Measurements from ENCODE around the gene RENBP.
"Not testable (repeated sequence)": the region's sequence is repeated elsewhere in the genome, so short reads cannot be mapped to it uniquely, and the experiment has no call there.

Gene RENBP

DNA sequence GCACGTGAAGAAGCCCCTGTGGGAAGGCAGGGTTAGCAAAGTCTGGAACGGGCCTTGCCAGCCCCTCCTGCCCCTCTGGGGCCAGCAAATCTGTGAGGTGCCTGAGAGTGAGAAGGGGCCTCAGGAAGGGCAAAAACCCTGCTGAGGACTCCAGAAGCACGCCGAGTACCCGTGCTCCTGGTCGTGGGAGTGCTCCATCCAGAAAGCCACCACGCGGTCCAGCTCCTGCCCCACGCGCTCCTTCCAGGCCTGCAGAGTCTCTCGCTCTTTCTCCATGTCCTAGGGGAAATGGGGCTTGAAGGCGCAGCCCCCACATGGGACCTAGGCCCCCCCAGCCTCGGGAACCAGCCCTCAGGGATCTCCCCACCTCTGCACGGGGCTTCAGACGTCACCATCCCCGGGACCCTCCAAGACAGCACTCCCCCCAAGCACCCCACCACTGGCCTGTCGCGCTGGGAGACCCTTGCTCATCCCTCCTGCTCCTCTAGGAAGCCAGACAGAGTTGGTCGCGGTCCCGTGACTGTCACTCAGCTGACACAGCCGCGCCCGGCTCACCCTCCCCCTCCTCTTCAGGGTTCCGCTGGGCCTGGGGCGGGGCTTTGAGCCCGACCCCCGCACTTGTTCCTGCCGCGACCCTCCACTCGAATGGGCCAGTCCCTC lies at the start of gene RENBP:
RENBP (minus strand) TSS at position 504 of the 660 bp plus-strand sequence; CDS start at position 471, 33 bp downstream.
- no peak for DNase-seq (ENCODE audit: low read depth in 2 of 2)

DNA sequence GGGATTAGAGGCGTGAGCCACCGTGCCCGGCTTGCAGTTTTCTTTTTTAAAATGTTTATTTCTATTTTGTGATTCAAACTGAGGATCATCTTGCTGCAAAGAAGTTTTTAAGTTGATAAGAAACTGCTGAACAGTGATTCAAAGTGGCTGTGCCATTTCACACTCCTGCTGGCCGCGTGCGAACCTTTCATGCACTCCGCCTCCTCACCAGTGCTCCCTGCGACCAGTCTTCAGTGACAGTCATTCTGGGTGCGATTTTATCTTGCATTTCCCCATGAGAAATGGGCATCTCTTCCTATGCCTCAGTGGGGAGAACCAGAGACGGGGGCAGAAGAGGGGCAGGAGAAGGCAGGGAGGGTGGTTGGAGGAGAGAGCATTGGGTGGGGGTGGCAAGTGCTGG lies 49.5 kb upstream of the RENBP start:
- DNase-seq (ENCODE audit: low read depth in 2 of 2), result no peak

DNA sequence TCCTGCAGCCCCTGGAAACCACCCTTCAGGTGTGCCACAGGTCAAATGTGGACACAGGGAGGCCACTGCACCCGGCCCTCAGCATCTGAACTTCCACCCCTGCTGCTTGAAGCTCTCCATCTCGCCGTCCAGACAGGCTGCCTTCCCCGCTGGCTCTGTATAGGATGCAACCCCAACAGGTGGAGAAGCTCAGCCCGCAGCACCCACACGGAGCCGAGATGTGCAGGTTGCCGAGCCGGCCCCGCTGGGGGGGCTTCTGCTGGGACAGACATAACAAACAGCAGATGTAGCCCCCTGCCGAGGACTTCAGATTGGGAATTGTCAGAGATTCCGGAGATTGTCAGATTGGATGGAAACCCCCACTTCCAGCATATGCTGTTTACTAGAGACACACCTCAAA lies 48.6 kb upstream of the RENBP start:
- DNase-seq (ENCODE audit: low read depth in 2 of 2), result no peak

DNA sequence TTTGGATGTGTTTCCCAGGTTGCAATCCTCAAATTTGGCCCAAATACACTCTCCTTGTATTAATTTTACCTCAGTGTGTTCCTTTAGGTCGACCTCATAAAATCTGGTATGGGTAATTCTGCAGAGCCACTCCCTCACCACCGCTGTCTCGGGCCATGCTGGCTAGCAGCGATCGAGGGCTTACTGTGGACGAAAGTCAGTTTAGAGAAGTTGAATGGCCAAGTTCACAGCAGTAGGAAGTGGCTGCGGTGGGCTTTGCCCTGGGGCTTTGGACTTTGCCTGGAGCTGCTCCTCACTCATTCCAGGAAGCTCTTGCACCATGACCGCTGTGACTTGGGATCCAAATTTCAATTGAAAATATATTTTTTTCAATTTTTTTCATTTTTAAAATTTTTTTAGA lies 47.7 kb upstream of the RENBP start:
- no peak for DNase-seq (ENCODE audit: low read depth in 2 of 2)

DNA sequence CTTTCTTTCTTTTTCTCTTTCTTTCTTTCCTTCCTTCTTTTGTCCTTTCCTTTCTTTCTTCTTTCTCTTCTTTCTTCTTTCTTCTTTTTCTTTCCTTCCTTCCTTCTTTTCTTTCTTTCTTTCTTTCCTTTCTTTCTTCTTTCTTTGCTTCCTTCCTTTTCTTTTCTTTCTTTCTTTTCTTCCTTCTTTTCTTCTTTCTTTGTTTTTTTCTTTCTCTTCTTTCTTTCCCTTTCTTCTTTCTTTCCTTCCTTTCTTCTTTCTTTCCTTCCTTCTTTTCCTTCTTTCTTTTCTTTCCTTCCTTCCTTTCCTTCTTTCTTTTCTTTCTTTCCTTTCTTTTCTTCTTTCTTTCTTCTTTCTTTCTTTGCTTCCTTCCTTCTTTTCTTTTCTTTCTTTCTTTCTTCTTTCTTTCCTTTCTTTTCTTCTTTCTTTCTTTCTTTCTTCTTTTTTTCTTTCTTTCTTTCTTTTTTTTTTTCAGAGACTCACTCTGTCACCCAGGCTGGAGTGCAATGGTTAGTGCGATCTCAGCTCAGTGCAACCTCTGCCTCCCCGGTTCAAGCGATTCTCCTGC lies 46.7 kb upstream of the RENBP start:
- DNase-seq (ENCODE audit: low read depth in 2 of 2), result no peak

DNA sequence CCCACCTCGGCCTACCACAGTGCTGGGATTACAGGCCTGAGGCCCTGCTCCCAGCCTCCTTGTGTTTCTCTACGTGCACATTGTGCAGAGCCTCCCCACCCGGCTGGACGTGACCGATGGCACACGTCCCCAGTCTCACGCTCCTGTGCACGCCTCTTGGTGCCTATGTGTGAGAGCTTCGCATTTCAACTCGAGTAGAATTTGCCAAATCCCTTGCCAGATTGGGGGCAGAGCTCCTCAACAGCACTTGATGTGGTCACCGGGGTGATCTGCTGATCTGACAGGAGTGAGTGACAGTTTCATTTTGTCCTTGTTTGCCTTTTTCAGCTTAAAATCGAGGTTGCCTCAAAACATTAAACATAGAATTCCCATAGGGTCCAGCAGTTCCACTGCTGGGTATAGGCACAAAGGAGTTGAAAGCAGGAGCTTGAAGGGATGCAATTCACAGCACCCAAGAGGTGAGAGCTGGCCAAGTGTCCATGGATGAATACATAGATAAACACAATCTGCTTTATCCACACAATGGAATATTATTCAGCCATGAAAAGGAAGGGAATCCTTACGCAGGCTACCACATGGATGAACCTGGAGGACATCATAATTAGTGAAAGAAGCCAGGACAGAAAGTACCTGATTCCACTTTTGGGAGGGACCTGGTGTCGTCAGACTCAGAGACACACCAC lies 45.7 kb upstream of the RENBP start:
- no peak for DNase-seq (ENCODE audit: low read depth in 2 of 2)

DNA sequence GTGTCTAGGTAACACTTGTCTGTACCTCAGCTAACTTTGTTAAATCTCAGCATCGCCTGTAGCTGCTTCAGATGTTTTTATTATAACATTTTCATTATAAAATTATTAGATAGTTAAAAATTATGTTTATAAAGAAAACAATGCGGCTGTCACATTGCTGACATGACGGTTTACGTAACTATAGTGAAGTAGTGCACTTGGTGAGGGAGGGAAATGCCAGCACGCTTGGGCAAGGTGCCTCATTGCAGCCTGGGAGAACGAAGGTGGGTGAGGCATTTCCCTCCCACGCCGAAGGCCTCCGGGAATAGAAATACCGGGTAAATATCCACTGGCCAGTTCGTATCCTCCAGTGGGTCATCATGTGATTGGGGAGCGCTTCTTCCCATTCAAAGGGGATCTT lies 44.0 kb upstream of the RENBP start:
- no peak for DNase-seq (ENCODE audit: low read depth in 2 of 2)

DNA sequence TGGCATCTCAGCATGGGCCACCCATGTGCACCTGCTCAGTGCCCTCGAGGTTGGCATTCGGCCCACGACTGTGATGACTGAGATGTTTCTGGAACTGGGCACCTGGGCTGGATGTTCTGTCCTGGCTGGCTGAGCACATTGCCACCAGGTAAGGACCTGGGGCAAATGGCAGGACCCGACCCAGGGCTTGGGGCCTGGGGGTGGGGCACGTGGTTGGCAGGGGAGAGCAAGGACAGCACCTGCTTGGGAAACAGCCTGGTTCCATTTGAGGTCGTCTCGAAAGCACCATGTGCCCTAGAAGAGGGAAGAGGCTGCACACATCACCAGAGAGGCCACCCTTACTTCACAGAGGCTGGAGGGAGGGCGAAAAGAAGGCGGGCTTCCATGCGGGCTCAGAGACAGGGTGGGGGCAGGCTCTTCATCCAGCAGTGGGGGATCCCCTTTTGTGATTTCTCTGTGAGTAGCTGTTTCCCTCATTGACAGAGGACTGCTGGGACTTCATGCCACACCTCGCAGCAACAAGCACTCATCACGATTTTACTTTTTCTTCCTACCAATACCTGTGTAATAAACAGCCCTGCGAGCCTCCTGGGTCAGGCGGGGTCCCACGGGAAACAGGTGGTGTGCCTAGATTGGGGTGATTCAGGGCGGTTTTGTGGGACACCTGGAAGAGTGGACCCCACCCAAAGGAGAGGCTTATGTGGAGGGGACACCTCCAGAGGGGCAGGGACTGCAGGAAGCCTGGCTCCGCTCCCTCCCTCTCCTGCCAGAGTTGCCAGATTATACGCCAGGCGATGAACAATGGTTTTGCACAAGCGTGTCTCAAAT lies 40.1 kb upstream of the RENBP start:
- DNase-seq (ENCODE audit: low read depth in 2 of 2), result no peak

DNA sequence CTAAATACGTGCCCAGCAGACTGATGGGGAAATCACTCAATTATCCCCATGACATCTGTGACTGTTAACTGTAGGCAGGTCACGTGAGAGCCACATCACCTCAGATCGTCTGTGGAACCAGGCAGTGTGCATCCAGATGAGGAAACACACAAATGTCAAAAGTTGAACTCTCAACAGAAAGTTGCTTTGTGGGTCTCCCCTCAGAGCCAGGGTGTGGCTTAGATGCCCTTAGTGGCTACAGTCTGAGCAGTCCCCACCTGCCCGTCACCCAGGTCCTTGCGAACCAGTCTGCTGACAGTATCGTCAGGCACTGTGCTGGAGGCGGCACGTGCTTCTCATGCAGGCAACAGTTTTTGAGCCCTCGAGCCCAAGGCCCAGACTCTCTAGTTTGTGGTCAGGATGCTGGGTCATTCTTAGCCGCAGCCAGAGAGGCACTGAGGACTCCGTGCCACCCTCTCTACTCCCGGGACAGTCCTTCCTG lies 38.9 kb upstream of the RENBP start:
- no peak for DNase-seq (ENCODE audit: low read depth in 2 of 2)

DNA sequence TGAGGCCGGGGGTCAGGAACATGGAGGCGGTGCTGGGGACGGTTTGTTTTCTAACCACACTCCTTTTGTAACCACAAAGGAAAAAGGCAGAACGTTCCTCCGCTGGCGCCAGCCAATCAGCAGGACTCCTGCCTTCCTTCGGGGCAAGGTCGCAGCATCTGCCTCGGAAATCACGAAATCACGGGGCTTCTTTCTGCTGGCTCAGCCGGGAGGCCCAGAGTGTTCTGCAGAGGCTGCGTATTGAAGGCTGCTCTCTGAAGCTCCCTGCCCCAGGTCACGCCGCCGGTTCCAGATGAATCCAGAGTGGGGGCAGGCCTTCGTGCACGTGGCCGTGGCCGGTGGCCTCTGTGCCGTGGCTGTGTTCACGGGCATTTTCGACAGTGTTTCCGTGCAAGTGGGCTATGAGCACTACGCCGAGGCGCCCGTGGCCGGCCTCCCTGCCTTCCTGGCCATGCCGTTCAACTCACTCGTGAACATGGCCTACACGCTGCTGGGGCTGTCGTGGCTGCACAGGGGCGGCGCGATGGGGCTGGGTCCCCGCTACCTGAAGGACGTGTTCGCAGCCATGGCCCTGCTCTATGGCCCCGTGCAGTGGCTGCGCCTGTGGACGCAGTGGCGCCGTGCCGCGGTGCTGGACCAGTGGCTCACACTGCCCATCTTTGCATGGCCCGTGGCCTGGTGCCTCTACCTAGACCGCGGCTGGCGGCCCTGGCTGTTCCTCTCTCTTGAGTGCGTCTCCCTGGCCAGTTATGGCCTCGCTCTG lies 37.5 kb upstream of the RENBP start:
- peak in 1 of 2 donors; percentile 64 for DNase-seq (ENCODE audit: low read depth in 2 of 2)

DNA sequence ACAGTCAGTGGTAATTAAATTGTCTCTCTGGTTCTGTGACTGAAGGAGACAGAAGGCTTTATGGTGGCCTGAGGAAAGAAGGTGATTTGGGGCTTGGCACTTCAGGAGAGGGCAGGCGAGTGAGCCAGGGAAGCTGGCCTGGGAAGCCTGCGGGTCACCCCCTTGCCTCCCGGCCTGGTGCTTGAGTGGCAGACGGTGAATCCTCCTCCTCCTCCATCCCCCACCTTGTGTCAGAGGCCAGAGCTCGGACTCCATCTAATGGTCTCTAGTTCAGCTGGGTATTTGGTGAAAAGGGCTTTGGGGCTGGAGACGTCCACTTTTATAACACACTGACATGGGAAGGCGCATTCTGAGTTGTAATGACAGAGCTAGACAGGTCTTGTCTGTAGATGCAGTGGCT lies 36.8 kb upstream of the RENBP start:
- no peak for DNase-seq (ENCODE audit: low read depth in 2 of 2)

DNA sequence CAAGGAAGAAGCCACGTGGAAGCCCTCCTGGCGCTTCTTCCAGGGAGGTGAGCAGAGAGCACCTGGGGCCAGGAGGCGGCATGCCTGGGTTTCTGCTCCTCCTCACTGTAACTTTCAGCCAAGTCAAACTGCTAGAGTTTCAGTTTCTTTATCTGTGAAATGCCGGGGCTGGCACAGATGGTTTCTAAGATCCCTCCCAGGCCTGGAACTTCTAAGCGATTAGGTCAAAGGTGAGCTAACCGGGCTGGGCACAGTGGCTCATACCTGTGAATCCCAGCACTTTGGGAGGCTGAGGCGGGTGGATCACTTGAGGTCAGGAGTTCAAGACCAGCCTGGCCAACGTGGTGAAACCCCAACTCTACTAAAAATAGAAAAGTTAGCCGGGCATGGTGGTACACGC lies 36.0 kb upstream of the RENBP start:
- not testable (repeated sequence) for DNase-seq (ENCODE audit: low read depth in 2 of 2)

DNA sequence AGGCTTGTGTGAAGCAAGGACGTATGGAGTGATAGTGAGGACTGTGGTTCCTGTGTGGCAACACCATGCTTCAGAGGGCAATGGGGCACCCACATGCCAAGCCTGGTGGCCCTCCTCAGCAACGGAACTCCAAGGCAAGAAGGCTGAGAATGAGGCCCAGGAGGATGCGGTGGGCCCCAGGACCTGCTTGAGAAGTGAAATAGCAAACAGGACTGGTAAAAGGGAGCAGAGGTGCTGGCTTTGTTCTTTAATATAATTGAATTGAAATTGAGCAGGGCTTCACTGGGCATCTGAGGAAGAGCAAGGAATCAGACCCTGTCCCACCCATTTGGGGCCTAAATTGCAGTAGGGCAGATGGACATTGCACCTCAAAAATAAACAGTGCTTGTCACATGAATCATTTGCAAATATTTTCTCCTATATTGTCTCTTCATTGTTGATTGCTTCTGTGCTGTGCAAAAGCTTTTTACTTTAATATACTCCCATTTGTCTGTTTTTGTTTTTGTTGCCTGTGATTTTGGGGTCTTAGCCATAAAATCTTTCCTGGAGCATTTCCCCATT lies 30.4 kb upstream of the RENBP start:
- no peak for DNase-seq (ENCODE audit: low read depth in 2 of 2)

DNA sequence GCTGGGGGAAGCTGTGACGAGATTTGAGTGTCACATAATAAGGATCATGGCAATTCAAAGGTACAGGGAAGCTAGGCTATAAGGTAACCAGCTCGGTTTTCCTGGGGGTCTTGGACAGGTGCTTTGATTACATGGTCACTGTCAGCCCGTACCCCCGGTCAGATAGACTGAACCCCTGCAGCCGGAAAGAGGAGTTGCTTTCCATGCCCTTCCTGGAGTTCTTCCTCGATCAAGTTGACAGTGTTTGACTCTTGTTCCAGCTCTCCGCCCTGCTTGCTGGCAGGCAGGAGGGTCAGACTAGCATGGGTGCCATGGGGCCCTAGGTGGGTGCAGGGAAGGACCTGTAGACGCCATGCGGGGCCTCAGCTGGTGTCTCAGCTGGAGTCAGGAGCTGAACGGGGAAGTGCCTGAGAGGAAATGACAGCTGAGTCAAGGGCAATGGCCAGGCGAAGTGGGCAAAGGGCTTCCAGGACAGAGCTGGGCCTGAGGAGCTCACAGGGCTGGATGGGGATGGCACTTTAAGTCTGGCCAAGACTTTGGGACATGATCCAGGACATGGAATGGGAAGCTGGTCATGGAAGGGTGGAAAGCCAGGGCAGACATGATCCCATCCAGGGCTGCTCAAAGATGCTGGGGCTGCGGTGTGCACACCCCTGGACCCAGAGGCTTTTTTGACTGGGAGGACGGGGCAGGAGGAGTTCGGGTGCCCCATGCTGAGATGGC lies 29.7 kb upstream of the RENBP start:
- DNase-seq (ENCODE audit: low read depth in 2 of 2), result no peak

DNA sequence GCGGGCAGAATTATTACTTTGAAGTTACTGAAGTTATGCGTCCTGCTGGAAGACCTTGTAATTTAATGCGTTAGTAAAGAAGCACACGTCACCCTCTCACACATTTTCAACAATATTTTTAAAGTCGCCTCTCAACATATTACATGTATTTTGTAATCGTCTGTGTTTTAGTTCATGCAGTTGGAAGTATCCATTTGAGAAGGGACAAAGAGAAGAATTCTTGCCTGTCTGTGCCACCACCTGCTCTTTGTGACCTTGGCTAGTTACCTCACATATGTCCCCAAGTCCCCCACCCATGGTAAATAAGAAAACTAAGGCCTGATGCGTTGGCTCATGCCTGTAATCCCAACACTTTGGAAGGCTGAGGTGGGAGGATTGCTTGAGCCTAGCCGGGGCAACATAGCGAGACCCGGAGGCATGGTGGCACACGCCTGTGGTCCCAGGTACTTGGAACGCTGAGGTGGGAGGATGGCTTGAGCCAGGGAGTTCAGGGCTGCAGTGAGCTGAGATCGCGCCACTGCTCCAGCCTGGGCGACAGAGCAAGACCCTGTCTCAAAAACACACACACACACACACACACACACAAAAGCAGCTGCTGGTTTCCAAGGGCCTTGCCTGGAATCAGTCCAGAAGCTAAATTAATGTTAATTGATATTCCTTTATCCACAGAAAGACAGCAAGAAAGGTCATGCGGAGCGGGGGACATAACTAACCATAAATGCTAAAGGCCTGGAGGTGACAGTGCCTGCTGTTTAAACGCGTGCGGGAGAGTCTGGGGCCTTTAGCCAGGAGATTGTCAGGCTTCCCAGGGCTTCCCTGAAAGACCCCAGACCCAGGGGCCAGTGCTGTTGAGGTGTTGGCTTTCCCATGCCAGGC lies 28.9 kb upstream of the RENBP start:
- DNase-seq (ENCODE audit: low read depth in 2 of 2), result no peak

DNA sequence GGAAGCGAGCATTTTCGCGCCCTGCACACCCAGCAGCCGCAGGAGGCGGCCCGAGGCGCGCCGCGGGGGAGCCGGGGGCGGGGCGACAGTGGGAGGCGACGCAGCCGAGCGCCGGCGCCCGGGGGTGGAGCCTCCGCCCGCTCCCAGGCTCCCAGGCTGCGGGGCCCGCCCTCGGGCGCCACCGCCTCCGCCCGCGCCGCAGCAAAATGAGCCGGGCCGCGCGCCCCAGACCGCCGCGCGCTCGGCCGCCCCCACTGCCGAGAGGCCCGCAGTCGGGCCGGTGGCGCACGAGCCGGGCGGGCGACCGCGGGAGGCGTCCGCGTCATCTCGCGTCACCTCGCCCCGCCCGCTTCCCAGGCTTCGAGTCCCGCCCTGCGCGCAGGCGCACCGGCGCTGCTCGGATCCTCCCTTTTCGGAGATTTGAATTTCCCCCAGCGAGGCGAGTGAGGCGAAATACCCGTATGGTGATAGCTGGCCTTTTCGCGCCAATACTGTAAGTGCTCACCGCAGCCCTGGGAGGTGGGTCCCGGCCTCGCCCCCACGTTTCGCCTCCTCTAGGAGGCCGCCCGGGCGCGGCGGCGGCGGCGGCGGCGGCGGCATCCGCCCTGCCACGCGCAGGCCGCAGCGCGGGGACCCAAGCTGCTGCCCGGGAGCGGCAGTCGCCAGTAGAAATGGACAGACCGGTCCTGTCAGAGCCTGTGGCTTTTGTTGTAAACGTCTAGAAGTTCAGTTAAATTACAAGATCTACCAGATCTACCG lies 28.1 kb upstream of the RENBP start, which contains the start of gene TMEM187:
TMEM187 (plus strand) TSS at position 387 of the 759 bp plus-strand sequence. CDS start 9,309 bp downstream, outside the sequence.
- DNase-seq (ENCODE audit: low read depth in 2 of 2), result peak; percentile 78 to 86

DNA sequence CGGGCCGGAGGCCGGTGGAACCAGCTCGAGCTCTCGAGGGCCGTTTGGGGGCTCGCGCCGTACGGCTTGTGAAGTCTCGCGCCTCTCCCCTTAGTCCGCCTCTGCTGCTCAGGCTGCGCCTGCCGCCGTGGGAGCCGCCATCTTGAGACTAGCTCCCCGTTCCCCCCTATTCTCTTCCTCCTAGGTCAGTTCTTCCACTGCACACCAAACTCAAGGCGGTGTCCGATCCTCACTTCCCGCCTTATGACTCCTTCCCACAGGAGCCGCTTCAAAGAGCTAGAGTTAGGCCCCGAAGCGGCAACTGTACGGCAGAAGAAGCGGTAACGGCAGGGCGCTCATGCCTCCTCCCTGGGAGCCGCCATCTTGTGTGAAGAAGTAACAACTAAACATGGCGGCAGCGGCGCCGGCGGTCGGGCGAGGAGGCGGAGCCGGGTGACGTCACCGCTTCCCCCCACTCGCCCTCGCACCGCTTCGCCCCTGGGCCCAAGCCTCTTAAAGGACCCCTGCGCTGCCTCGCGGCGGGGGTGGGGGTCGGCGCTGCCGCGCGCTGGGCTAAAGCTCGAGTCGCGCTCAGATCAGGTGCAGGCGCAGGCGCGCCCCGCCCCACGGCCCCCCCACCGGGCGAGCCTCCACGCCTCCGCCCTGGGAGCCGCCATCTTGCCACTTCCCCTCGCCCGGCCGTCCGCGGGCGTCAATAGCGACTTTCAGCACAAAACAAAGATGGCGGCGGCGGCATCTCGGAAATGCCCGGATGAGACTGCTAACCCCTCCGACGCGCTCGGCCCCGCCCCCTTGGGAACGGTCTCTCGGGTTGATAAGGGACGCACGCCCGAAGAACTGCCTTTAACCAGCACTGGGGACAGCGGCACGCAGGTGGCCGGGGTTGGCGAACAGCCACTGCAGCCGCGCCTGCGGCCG lies 27.3 kb upstream of the RENBP start, which contains the start of gene HCFC1:
HCFC1 (minus strand) TSS at position 369 of the 918 bp plus-strand sequence. CDS start 978 bp downstream, outside the sequence.
- DNase-seq (ENCODE audit: low read depth in 2 of 2), result peak; percentile 84 to 93

Measured in stimulated activated CD4-positive, alpha-beta T cell treated with anti-CD3 and anti-CD28 coated beads, Interleukin-15, amount 100 ng/mL, for 48 hours (primary cell).